ENCODE measurements around the gene HGFAC.

Gene HGFAC

GRCh38 chr4:3464349-3464905 lies 22.7 kb downstream of the HGFAC start:
- no peak for DNase-seq

GRCh38 chr4:3464911-3465697 lies 23.3 kb downstream of the HGFAC start:
- DNase-seq, result no peak

GRCh38 chr4:3465698-3466671 lies 24.2 kb downstream of the HGFAC start:
- DNase-seq, result no peak

- no peak for DNase-seq
Observed at GRCh38 chr4:3466691-3467600, 25.2 kb downstream of the HGFAC start.

- no peak for DNase-seq
Observed at GRCh38 chr4:3467601-3468031, 25.8 kb downstream of the HGFAC start.

GRCh38 chr4:3468154-3468553 lies 26.4 kb downstream of the HGFAC start:
- DNase-seq, result no peak

GRCh38 chr4:3468804-3469203 lies 27.0 kb downstream of the HGFAC start:
- DNase-seq, result no peak

- no peak for DNase-seq
Observed at GRCh38 chr4:3469386-3470243, 27.8 kb downstream of the HGFAC start.

- DNase-seq, result no peak
Observed at GRCh38 chr4:3470244-3471097, 28.7 kb downstream of the HGFAC start.

GRCh38 chr4:3471098-3471760 lies 29.5 kb downstream of the HGFAC start:
- no peak for DNase-seq

- DNase-seq, result no peak
Observed at GRCh38 chr4:3471886-3472285, 30.1 kb downstream of the HGFAC start.

GRCh38 chr4:3472411-3473141 lies 30.8 kb downstream of the HGFAC start:
- DNase-seq, result no peak

GRCh38 chr4:3473181-3473950 lies 31.6 kb downstream of the HGFAC start:
- no peak for DNase-seq

GRCh38 chr4:3473996-3474765 lies 32.4 kb downstream of the HGFAC start:
- DNase-seq, result no peak

GRCh38 chr4:3475041-3475712 lies 33.4 kb downstream of the HGFAC start:
- DNase-seq, result no peak

GRCh38 chr4:3475713-3476260 lies 34.0 kb downstream of the HGFAC start:
- no peak for DNase-seq

GRCh38 chr4:3476341-3476747 lies 34.6 kb downstream of the HGFAC start:
- no peak for DNase-seq
